Trophoblast cell (in vitro differentiated cells and primary cell): ENCODE results near the gene ATP8A1.

Experiments used
- DNase-seq, 2 donors: peaks; one replicate each; pipeline ENCODE4 v3.0.0-alpha.2; 2016
- H2AFZ ChIP-seq: 2 replicates; pipeline ENCODE4 v1.6.1; 2013; ENCODE audit warnings: low read length, moderate library complexity, mild to moderate bottlenecking; ENCODE audit not compliant: insufficient read depth, poor library complexity
- H2AK5ac ChIP-seq: 2 replicates; pipeline ENCODE4 v1.6.1; 2013; ENCODE audit warnings: mild to moderate bottlenecking, low read length
- H2BK120ac ChIP-seq: 2 replicates; pipeline ENCODE4 v1.6.1; 2013; ENCODE audit warnings: low read length, mild to moderate bottlenecking, moderate library complexity; ENCODE audit not compliant: insufficient read depth, poor library complexity
- H2BK12ac ChIP-seq: 2 replicates; pipeline ENCODE4 v1.6.1; 2013; ENCODE audit warnings: mild to moderate bottlenecking, low read length, moderate library complexity
- H2BK5ac ChIP-seq: 2 replicates; pipeline ENCODE4 v1.6.1; 2013; ENCODE audit warnings: low read length, low read depth, moderate library complexity, mild to moderate bottlenecking; ENCODE audit not compliant: poor library complexity
- H3K14ac ChIP-seq: 2 replicates; pipeline ENCODE4 v1.6.1; 2013; ENCODE audit warnings: mild to moderate bottlenecking, low read length
- H3K18ac ChIP-seq: 2 replicates; pipeline ENCODE4 v1.6.1; 2013; ENCODE audit warnings: mild to moderate bottlenecking, low read length
- H3K23ac ChIP-seq: 2 replicates; pipeline ENCODE4 v1.6.1; 2013; ENCODE audit warnings: low read length
- H3K27ac ChIP-seq: 2 replicates; pipeline ENCODE4 v1.5.1; 2013; ENCODE audit warnings: low read depth, mild to moderate bottlenecking, inconsistent platforms, low read length, moderate library complexity
- H3K27me3 ChIP-seq: 2 replicates; pipeline ENCODE4 v1.6.1; 2013; ENCODE audit warnings: inconsistent platforms, mild to moderate bottlenecking, low read length, moderate library complexity; ENCODE audit not compliant: insufficient read depth
- H3K36me3 ChIP-seq, 2 experiments: 1 replicate in 1 of 2; 2 replicates in 1 of 2; pipeline ENCODE4 v1.6.1; 2013; ENCODE audit warnings: low read length in 2 of 2, mild to moderate bottlenecking in 2 of 2, moderate library complexity in 1 of 2; ENCODE audit not compliant: insufficient read depth in 2 of 2, control insufficient read depth in 1 of 2
- H3K4ac ChIP-seq: 2 replicates; pipeline ENCODE4 v1.6.1; 2013; ENCODE audit warnings: low read depth, mild to moderate bottlenecking, low read length, moderate library complexity
- H3K4me1 ChIP-seq, 2 experiments: 1 replicate in 1 of 2; 2 replicates in 1 of 2; pipeline ENCODE4 v1.6.1; 2013; ENCODE audit warnings: low read length in 2 of 2, mild to moderate bottlenecking in 2 of 2, moderate library complexity in 1 of 2; ENCODE audit not compliant: insufficient read depth in 2 of 2, control insufficient read depth in 1 of 2
- H3K4me2 ChIP-seq: 2 replicates; pipeline ENCODE4 v1.6.1; 2013; ENCODE audit warnings: inconsistent platforms, mild to moderate bottlenecking, low read length, moderate library complexity
- H3K4me3 ChIP-seq: 2 replicates; pipeline ENCODE4 v1.5.1; 2013; ENCODE audit warnings: mild to moderate bottlenecking, low read depth, low read length, inconsistent platforms
- H3K79me1 ChIP-seq: one replicate; pipeline ENCODE4 v1.6.1; 2013; ENCODE audit warnings: low read length
- H3K79me2 ChIP-seq: 2 replicates; pipeline ENCODE4 v1.6.1; 2013; ENCODE audit warnings: low read length, mild to moderate bottlenecking; ENCODE audit not compliant: control insufficient read depth, insufficient read depth, poor library complexity
- H3K9ac ChIP-seq: 2 replicates; pipeline ENCODE4 v1.6.1; 2013; ENCODE audit warnings: mild to moderate bottlenecking, low read length
- H3K9me3 ChIP-seq: 2 replicates; pipeline ENCODE4 v1.6.1; 2013; ENCODE audit warnings: low read depth, mild to moderate bottlenecking, control low read depth, inconsistent platforms, low read length; ENCODE audit not compliant: insufficient read depth
- H4K12ac ChIP-seq: 2 replicates; pipeline ENCODE4 v1.6.1; 2013; ENCODE audit warnings: low read depth, mild to moderate bottlenecking, low read length, moderate library complexity
- H4K8ac ChIP-seq: 2 replicates; pipeline ENCODE4 v1.6.1; 2013; ENCODE audit warnings: low read depth, mild to moderate bottlenecking, low read length, moderate library complexity
- H4K91ac ChIP-seq: one replicate; pipeline ENCODE4 v1.6.1; 2013; ENCODE audit warnings: low read depth, mild to moderate bottlenecking, low read length, moderate library complexity
- WGBS: extraction: QIAGEN DNeasy Blood & Tissue Kit; methylation state at CpG from one replicate; pipeline ENCODE4 v1.1.7; 2013; ENCODE audit warnings: missing lambda C conversion rate; ENCODE audit not compliant: insufficient read length, insufficient coverage; ENCODE audit errors: extremely low coverage; 5-methylcytosine and 5-hydroxymethylcytosine counted together

Gene ATP8A1

DNA sequence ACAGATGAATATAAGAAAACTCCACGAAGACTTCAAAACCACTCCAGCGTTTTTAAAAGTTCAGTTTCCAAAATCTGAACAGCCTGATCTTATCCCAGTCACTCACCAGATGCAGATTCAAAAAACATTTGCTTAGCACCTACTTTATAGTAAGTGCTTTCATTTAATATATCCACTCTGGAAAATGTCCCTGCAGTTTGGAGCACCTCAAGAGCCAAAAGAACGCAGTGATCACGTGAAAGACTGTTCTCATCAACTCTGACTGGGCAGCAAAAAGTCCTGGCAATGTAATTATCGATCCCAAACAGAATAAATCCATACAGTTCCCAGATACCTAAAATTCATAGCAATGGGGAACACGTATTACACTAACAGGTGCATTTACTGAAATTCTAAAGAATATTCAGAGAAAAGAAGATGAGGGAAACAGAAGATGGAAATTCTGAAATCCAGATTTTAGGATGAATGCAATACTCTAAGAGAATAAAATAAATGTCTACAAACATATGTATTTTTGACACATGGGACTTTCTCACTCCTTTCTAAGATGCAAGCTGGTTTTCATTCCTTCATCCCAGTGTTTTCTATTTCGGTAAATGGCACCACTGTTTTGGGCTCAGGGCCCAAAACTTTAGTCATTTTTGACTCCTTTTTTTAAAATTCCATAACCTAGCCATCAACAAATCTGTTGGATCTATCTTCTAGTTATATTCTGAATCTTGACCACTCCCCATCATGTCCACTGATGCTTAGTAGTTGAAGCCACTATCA lies 13.9 kb downstream of the ATP8A1 start:
- DNase-seq, result no peak
- no peak overlapping the region for H3K4me3 ChIP-seq
- no peak overlapping the region for H4K91ac ChIP-seq
- H4K8ac ChIP-seq, result no peak overlapping the region
- H2BK120ac ChIP-seq, result no peak overlapping the region
- H3K27me3 ChIP-seq, result no peaks in the 10 kb centered on the region
- H3K14ac ChIP-seq, result no peak overlapping the region
- H3K18ac ChIP-seq, result no peak overlapping the region
- H3K9ac ChIP-seq, result no peak overlapping the region
- H2BK5ac ChIP-seq, result no peak overlapping the region
- no peaks in the 10 kb centered on the region for H3K4me1 ChIP-seq
- no peak overlapping the region for H3K27ac ChIP-seq
- H4K12ac ChIP-seq, result no peak overlapping the region
- WGBS, result no CpG with 5 or more reads among the region's 7 CpGs
- H2AFZ ChIP-seq, result no peak overlapping the region
- no peak overlapping the region for H3K23ac ChIP-seq
- H3K79me1 ChIP-seq, result no peaks in the 10 kb centered on the region
- H3K79me2 ChIP-seq, result no peaks in the 10 kb centered on the region
- H2AK5ac ChIP-seq, result no peak overlapping the region
- no peaks in the 10 kb centered on the region for H3K36me3 ChIP-seq
- no peak overlapping the region for H3K4ac ChIP-seq
- H2BK12ac ChIP-seq, result no peak overlapping the region
- H3K4me2 ChIP-seq, result no peak overlapping the region
- no peaks in the 10 kb centered on the region for H3K9me3 ChIP-seq

DNA sequence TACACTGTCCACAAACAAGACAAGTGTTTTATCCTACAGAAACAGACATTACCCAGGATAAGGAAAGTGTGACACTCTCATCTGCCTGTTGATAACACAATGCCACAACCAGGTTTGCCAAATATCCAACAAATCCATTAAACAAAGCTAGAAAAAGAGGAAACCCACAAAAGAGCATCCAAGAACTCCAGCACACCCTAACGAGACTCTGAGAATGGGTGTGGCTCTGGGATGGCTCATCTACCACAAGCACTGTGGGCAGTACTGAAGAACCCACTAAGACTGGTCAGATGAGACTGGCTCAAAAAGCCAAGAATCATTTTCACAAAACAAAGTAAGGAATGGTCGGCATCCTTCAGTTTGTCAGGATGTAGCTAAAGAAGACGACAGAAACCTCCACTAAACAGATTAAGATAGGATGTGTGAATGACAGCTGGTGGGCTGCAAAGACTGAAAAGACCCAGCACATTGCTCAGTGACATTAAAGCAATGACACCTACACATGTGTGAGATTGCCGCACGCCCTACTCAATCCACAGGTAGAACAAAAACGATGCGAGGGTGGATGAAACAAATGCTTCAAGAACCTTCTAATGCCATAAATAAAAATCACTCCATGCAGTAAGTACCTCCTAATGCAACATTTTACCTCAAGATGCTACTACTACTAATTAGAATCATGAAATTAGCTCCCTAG lies 14.7 kb downstream of the ATP8A1 start:
- Histone ChIP-seq H3K4ac (no peak overlapping the region), H4K91ac (no peak overlapping the region), H3K79me1 (no peaks in the 10 kb centered on the region), H2AFZ (no peak overlapping the region), H3K4me3 (no peak overlapping the region), H3K79me2 (no peaks in the 10 kb centered on the region), H3K4me1 (no peaks in the 10 kb centered on the region), H2AK5ac (no peak overlapping the region), H3K9me3 (no peaks in the 10 kb centered on the region), H2BK12ac (no peak overlapping the region), H3K27me3 (no peaks in the 10 kb centered on the region), H2BK120ac (no peak overlapping the region), H4K8ac (no peak overlapping the region), H4K12ac (no peak overlapping the region), H3K27ac (no peak overlapping the region), H2BK5ac (no peak overlapping the region), H3K14ac (no peak overlapping the region), H3K36me3 (no peaks in the 10 kb centered on the region), H3K23ac (no peak overlapping the region), H3K4me2 (no peak overlapping the region), H3K18ac (no peak overlapping the region), H3K9ac (no peak overlapping the region)
- WGBS, result no CpG with 5 or more reads among the region's 7 CpGs
- DNase-seq, result no peak

DNA sequence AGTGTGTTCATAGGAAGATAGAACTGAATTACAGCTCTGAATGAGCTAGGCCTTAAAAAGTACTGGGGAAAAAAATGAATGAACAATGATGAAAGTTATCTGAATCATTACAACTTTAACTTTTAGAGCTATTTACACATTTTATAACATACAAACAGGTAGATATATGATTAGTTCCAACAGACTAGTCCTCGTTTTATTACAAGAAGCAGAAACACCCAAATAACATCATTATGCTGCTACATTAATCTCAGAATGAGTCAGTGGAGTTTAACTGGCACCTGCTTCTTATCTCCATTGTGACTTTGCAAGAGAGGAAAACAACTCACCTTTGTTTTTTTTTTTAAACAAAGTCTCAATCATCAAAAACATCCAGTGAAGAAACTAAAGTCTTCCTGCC lies 15.2 kb downstream of the ATP8A1 start:
- no peaks in the 10 kb centered on the region for H3K36me3 ChIP-seq
- no peak overlapping the region for H2AK5ac ChIP-seq
- no peaks in the 10 kb centered on the region for H3K79me1 ChIP-seq
- no peak overlapping the region for H3K27ac ChIP-seq
- WGBS, result no CpG with 5 or more reads among the region's 1 CpG
- no peak overlapping the region for H3K23ac ChIP-seq
- H3K14ac ChIP-seq, result no peak overlapping the region
- no peak overlapping the region for H4K91ac ChIP-seq
- no peaks in the 10 kb centered on the region for H3K27me3 ChIP-seq
- H3K9me3 ChIP-seq, result no peaks in the 10 kb centered on the region
- no peak overlapping the region for H2BK120ac ChIP-seq
- no peak overlapping the region for H3K4me3 ChIP-seq
- H3K18ac ChIP-seq, result no peak overlapping the region
- H3K79me2 ChIP-seq, result no peaks in the 10 kb centered on the region
- H3K4me2 ChIP-seq, result no peak overlapping the region
- H2BK5ac ChIP-seq, result no peak overlapping the region
- no peak overlapping the region for H4K12ac ChIP-seq
- no peak overlapping the region for H4K8ac ChIP-seq
- no peak overlapping the region for H3K4ac ChIP-seq
- H2AFZ ChIP-seq, result no peak overlapping the region
- H3K9ac ChIP-seq, result no peak overlapping the region
- H3K4me1 ChIP-seq, result no peaks in the 10 kb centered on the region
- H2BK12ac ChIP-seq, result no peak overlapping the region
- DNase-seq, result no peak

DNA sequence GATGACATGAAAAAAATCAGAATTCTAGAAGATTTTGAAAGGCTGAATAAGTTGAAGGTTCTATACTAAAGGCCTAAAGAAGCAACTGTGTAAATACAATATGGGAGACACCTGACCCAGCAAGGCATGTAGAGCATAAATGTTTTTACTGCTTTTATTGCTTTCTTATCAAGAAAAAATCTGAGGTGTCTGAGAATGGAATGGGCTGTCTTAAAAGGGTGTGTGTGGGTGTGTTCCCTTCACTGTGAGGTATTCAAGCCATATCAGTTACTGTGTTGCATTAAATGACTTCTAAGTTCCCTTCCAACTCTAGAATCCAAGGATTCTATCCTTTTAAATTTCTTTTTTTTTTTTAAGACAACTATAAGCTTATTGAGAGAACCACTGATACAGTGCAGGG lies 15.7 kb downstream of the ATP8A1 start:
- Histone ChIP-seq H3K79me1 (no peaks in the 10 kb centered on the region), H3K27ac (no peak overlapping the region), H3K18ac (no peak overlapping the region), H3K27me3 (no peaks in the 10 kb centered on the region), H3K4me1 (no peaks in the 10 kb centered on the region), H3K9ac (no peak overlapping the region), H2AFZ (no peak overlapping the region), H3K4me3 (no peak overlapping the region), H3K4me2 (no peak overlapping the region), H2BK12ac (no peak overlapping the region), H2BK5ac (no peak overlapping the region), H4K12ac (no peak overlapping the region), H2AK5ac (no peak overlapping the region), H4K91ac (no peak overlapping the region), H3K23ac (no peak overlapping the region), H3K4ac (no peak overlapping the region), H2BK120ac (no peak overlapping the region), H3K14ac (no peak overlapping the region), H3K36me3 (no peaks in the 10 kb centered on the region), H4K8ac (no peak overlapping the region), H3K9me3 (no peaks in the 10 kb centered on the region), H3K79me2 (no peaks in the 10 kb centered on the region)
- DNase-seq, result no peak
